CD4-positive, alpha-beta T cell treated with Interleukin-15 for 4 hours (primary cell): ENCODE data around the gene XPR1.
"Not testable (repeated sequence)": the region's sequence is repeated elsewhere in the genome, so short reads cannot be mapped to it uniquely, and the experiment has no call there.

ENCODE experiments used
- DNase-seq: peaks from one replicate; pipeline ENCODE4 v3.0.0-alpha.2; 2020; ENCODE audit warnings: low spot score

Gene XPR1

GRCh38 chr1:180722586-180722985 is 90.8 kb downstream of the XPR1 start:
- DNase-seq, result no peak

GRCh38 chr1:180724055-180724454 is 92.2 kb downstream of the XPR1 start:
- DNase-seq, result no peak

GRCh38 chr1:180726024-180726423 is 94.2 kb downstream of the XPR1 start:
- DNase-seq, result not testable (repeated sequence)

- not testable (repeated sequence) for DNase-seq
These were observed 95.9 kb downstream of the XPR1 start for GRCh38 chr1:180727751-180728150.

- no peak for DNase-seq
These were observed 96.8 kb downstream of the XPR1 start for GRCh38 chr1:180728472-180729106.

GRCh38 chr1:180731131-180731530 is 99.3 kb downstream of the XPR1 start:
- no peak for DNase-seq

- no peak for DNase-seq
These were observed 101.0 kb downstream of the XPR1 start for GRCh38 chr1:180732866-180733265.

GRCh38 chr1:180734366-180734765 is 102.5 kb downstream of the XPR1 start:
- DNase-seq, result no peak

GRCh38 chr1:180742663-180743062 is 110.8 kb downstream of the XPR1 start:
- no peak for DNase-seq

GRCh38 chr1:180743868-180744267 is 112.0 kb downstream of the XPR1 start:
- no peak for DNase-seq

- no peak for DNase-seq
These were observed 113.3 kb downstream of the XPR1 start for GRCh38 chr1:180745098-180745497.

- no peak for DNase-seq
These were observed 120.1 kb downstream of the XPR1 start for GRCh38 chr1:180751921-180752320.

GRCh38 chr1:180754453-180754852 is 122.6 kb downstream of the XPR1 start:
- DNase-seq, result no peak

- no peak for DNase-seq
These were observed 125.8 kb downstream of the XPR1 start for GRCh38 chr1:180757657-180758056.

- DNase-seq, result no peak
These were observed 131.0 kb downstream of the XPR1 start for GRCh38 chr1:180762796-180763195.

GRCh38 chr1:180765151-180765550 is 133.3 kb downstream of the XPR1 start:
- no peak for DNase-seq

GRCh38 chr1:180769889-180770288 is 138.1 kb downstream of the XPR1 start:
- no peak for DNase-seq

GRCh38 chr1:180773210-180773865 is 141.5 kb downstream of the XPR1 start:
- DNase-seq, result no peak

GRCh38 chr1:180775801-180776200 is 144.0 kb downstream of the XPR1 start:
- DNase-seq, result no peak

- no peak for DNase-seq
These were observed 145.4 kb downstream of the XPR1 start for GRCh38 chr1:180777072-180777689.

GRCh38 chr1:180778782-180779398 is 147.1 kb downstream of the XPR1 start:
- DNase-seq, result no peak

GRCh38 chr1:180779584-180779983 is 147.8 kb downstream of the XPR1 start:
- DNase-seq, result no peak

GRCh38 chr1:180781718-180782117 is 149.9 kb downstream of the XPR1 start:
- no peak for DNase-seq
